DMS53 (cell line): ENCODE measurements around the gene CDC6.

Experiments used
- DNase-seq: peaks from one replicate; lab custom pipeline; 2025; lab: John Stamatoyannopoulos, UW

CDC6 gene

DNA sequence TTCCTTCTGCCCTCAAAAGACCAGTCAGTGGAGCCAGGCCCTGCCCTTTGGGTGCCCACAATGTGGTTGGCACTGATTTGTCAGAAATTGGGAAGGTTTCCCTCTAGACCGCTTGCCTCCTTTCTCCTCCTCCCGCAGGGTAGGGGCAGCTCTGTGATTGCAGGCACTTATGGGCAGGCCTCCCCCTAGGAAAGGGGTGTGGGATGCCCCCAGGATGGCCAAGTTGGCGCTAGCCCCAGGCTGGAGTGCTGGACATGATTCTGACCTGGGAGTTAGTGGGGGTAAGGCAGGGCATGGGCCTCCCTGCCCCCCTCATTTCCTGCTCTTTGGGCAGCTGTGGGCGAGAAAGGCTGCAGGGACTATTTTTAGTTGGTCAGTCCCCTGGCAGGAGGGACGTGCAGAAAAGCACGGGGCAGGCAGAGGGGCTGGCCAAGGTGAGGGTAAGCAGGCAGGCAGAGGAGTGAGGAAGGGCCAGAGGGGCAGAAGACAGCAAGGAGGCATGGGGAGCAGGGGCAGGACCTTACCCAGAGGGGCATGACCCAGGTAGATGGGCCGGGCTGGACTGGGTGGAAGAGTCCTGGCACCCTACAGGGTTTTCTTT lies 24.6 kb downstream of the CDC6 start:
- DNase-seq: no peak

DNA sequence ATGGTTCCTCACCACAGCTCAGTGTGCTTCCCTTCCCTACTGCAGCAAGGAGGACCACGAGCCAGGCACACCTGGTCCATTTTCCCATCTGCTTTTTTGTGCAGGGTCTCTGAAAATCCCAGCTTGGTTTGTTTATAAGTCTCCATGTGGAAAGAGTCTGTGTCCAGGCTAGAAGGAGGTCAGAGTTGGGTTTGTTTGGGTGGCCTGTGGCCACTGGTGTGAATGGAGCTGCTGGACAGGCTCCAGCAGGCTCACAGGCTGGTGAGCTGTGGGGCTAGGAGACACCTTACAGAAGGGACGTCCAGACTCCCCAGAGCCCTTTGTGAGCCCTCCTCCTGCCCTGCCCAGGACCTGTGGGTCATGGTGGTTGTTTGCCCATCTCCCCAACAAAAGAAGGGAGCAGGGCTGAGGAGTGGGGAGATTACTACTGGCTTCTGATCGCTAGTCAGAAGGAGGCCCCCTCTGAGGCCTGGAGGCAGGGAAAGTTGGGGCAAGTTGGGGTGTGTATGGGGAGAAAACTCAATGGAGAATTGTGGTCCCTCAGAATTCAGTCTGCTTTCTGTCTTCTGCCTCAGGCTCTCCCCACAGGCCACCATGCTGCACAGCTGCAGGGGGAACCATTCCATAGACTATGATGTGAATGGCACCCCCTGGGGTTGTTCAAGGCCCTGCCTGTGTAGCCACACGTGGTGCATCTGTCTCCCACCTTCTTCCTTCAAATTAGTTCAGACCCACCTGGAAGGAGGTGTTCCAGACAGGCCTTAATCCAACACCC lies 25.4 kb downstream of the CDC6 start:
- DNase-seq: no peak

DNA sequence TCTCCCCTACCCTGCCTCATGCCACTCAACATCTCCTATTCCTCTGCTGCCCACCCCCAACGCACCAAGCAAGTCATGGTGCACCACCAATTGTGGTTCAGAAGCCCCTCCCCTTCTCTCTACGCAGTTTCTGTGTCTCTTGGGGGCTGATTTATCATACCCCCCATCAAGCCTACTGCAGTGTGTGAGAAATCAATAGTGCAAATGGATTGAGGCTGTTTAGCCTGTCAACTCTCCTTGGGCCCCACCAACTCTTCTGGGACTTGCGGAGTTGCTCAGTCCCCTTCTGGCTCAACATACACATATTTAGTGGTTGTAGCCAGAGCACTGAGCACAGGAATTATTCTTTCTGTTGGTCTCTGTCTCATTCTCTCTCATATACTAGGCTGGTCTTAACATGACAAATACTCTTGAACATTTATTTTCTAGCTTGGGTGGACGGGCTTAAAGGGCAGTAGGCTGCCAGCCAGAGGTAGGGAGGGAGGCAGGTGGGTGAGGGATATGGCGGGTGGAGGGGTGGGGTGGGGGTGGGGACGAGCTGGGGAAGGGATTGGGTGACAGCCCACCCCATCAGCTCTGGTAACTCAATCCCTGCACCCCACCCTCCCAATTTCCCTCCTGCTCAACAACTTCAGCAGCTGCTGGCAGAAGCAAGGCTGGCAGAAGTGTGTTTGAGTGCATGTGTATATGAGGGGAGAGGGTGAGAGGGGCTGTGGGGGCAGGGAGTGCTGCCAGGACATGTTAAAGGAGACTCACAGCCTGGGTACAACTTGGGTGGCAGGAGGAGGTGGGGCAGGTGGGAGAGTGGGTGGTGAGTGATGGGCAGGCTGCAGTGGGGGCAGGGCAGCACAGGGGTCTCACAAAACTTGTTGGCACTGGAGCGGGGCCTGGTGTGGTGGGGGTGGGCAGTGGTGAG lies 26.2 kb downstream of the CDC6 start:
- DNase-seq: peak; percentile 41

DNA sequence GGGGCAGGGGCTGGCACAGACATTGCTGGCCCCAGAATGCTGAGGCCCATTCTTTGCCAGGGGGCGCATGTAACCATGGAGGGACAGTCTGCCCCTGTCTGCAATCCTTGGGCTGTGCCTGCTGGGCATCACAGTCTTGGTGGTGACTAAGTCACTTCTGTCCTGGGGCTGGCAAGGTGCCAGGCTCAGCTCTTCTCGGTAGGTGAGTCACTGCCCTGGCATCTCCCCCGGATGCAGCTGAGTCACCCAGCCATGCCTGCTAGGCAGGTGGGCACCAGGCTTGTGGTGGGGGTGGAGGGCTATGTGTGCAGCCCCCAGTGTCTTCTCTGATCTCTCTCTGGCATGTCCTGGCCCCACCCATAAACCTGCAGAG lies 26.9 kb downstream of the CDC6 start:
- DNase-seq: peak; percentile 98

DNA sequence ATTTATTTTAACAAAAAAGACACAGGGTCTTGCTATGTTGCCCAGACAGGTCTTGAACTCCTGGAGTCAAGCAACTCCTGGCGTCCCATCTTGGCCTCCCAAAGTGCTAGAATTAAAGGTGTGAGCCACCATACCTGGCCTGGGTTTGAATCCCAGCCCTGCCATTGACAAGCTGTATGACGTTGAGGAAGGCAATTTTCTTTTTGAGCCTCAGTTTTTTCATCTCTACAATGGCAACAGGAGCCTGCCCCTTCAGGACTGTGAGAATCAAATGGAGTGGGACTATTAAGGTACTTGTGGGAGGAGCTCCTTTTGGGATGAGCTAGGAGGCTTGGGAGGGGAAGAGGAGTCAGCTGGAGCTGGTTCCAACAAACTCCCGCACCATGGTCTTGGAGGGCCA lies 27.5 kb downstream of the CDC6 start:
- DNase-seq: no peak

DNA sequence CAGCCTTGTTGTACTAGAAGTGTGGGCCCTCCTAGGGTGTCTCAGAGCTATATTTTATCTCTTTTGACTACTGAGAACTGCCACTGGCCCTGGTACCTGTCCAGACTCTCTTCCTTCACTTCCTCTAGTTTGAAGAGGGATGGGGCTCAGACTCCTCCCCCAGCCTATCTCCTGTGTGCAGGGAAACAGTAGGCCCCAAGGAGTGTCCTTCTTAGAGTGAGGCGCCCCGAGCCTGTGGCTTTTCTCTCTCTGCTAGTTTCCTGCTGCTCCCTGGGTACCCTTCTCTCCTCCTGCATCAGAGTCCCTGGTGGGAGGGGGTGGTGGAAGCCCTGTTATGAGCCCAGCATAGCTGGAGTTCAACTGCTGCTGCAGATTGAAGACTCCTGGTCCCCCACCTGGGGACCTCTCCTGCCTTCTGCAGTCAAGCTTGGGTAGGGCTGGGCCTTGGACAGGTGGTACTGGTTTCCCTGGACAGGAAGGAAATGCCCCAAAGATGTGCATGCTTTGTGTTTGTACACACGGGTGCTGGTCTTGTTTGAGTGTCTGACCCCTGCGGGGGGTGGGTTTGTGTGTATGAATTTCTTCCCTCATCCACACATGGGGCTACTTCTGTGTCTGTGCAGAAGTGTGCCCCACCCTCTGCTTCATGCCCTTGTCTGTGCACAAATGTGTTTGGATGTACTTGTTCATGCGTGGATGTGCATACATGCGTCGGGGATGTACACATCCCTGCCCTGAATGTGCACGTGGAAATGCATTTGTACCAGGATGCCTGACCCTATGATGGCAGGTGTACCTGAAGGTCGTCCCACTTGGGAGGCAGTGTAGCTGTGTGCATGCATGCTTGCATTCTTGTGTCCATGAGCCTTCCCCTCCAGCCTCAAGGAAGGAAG lies 28.2 kb downstream of the CDC6 start:
- peak; percentile 58 for DNase-seq

DNA sequence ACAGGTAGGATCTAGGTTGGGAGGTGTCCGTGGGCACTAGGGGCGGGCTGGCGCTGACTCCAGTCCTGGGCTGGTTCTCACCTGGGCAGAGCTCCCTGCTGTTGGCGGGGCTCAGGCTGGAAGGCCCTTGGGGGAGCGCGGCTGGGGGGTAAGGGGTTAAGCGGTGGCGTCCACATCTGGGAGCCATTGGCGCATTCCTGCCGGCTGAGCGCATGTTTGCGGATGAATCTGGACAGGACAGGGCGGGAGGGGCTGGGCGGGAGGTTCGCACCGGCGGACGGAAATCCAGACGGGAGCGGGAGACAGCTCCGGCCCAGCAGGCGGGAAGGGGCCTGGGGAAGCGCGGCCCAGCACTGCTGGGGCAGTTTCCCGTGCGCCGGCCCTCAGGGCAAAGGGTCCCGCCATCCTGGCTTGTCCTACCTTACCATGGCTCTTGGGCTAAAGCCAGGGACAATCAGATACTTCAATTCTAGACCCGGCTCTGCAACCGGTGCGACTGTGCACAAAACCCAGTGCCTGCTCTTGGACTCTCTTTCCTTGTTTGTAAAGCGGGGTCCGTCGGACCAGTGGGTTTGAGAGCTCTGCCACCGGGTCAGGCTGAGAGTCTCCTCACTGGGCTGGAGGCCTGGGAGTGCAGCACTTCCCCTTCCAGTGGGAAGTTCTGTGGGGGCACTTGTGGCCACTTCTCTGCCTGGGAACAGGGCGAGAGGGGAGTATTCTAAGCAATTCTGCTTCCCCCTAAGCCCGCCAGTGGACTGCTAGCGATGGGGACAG lies 29.1 kb downstream of the CDC6 start:
- peak; percentile 79 for DNase-seq

DNA sequence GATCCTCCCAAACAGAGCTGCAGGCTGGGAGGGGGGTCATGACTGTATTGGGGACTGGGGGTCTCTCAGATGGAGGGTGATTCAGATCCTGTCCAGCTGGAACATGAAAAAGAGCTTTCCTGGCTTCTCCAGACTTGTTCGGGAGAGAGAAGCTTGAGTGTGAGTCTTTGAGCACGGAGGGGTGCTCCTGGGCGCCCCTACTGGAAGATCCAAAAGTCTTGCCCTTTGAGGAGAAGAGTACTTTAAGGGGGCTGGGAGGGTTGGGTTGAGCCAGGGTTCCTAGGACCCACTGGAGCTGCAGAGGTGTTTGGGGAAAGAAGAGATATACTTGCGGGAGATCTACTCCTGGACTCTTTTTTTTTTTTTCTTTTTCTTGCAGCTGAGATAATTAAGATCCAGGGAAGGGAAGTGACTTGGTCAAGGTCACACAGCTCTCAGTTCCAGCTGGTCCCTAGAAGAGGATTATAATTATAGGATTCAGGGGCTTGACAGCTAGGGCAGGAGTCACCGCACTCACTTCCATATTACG lies 29.7 kb downstream of the CDC6 start:
- peak; percentile 61 for DNase-seq

DNA sequence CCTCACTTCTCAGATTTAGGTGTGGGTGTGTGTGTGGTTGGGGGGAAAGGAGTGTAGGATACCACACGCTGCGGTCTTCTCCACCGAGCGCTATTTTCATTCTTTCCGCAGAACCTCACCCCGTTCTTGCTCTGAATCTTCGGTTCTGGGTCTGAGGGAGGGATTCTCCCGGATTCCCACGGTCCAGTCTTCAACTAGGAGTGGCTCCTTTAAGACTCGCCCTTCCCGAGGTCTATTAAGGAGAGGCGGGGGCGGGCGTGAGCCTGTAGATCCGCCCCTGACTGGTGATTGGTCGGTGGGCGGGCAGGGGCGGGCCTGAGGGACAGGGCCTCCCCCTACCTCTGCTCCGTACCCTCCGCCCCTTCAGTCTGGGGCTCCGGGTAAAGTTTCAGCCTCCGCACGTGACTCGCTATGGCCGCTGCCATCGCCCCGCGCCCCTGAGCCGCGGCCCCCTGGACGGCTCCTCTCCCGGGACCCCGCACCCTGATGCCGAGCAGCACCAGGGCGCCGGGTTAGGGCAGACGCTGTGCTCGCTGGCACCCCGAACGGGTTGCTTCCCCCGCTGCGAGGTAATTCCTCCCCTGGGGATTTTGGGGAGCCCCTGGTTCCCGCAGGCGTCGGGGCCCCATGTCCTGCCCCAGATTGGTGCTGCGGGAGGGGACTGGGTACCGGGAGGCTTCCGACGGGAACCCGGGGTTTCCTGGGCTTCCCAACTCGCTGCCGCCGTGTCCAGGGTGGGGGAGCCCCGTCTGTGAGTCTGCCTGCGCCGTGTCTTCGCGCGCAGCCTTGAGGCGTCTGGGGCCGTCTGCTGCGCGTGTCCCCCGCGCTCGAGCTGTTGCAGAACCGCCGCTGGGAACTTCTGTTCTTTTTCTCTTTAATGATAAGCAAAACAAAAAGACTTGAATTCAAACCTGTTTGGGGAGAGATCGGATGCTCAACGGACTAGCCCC lies 30.5 kb downstream of the CDC6 start:
- peak; percentile 94 for DNase-seq

DNA sequence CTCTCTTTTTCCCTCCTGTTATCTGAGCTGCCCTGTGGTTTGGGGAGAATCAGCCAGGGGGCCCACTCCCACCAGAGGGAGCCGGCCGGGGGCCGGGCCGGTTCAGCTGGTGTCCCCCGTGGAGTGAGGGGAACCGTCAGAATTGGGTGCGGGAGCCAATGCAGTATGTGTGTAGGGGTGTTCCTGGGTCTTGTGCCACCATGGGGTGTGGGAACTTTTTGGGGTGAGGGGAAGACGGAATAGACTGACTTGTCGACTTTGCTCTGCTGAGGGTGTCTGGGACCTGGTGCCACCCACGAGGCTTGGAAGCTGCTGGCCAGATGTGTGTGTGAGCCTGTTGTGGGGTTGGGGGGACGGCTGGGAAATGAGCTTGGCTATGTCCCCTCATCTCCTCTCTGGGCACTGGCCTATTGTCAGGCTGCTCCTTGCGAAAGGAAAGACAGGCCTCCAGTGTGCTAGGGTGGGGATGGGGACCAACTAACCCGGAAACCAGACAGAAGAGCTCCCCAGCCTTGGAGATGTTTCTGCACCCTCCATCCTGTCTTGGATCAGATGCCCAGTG lies 31.2 kb downstream of the CDC6 start:
- no peak for DNase-seq

DNA sequence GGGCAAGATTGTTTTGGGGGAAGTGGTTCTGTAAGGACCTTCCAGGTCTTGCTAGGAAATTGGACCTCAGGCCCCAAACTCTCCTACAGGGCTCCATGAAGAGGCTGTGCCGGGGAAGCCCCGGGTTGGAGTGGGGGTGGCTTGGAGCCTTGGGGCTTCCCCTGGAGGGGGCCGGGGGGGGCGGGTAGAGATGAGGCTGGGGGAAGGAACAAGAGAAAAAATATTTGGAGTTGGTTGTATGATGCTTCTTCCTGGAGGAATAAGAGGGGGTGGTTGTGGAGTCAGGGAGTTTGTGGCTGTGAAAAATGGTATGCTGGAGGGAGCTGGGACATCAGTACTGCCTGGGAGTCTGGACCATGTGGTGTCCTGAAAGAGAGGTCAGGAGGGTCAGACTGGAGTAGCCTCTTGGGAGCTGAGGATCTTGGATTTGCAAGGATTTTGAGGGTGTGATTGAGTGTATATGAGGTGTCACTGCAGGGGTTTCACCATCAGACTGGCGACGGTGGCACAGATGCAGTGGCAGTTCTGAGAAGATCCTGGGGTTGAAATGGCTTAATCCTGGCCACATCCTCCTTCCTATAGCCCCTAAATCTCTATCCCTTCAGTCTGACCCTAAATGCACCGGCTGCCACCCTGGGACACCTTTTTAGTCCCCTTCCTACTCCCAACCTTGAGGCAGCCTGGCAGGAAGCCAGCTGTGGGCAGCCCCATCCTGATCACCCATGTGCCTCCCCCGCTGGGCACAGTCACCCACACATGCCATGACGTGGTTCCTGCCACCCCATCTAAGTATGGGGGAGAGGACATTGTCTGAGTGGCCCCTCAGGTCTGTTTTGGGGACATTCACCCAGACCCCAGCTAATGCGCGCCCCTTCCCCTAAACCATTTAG lies 32.2 kb downstream of the CDC6 start:
- DNase-seq: no peak

DNA sequence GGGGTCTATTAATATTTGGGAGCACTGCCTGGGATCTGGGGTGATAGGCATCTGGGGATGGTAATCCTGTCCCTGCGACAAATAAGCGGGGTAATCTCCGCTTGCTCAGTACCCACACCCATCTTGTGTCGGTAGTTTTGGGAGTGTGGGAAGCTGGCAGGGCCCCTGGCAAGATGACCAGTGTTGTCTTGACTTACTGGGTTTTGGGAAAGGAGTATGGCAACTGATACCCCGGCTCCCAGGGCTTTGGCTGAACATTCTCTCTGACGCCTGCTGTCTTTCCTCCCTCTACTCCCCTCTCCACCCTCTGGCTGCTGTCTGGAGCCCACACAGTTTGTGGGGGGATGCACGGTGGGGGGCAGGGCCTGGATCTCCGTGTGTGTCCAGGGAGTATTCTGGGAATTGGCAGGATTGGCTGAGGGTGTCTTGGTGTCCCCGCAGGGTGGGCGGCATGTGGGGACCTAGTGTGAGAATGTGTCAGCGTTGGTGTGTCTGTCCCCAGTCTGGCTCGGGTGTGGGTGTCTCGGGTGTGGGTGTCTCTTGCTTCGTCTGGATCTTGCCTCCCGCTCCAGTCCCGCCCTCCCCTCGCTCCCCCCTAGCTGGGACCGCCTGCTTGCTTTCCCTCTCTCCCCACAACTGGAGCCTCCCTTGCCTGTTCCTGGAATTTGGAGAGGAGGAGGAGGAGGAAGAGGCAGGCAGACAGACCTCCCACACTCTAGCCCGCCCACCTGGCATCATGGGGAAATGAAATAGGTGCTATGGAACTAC lies 33.3 kb downstream of the CDC6 start:
- no peak for DNase-seq

DNA sequence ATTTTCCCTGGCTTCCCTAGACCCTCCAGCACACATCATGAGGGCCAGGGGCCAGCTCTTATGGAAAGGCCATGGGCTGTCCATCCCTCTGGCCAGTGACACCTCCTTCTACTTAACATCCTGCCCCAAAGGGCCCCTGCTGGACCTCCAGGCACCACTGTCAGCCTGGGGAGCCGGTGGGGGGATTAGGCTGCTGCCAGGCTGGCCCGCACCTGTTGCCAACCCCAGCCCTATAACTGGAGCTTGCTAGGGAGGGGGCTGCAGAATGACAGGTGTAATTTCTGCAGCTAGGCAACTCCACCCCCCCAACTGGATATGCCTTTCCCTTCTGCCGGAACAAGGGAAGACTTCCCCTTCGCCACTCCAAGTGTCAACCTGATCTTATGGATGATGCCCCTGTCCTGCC lies 33.8 kb downstream of the CDC6 start:
- no peak for DNase-seq

DNA sequence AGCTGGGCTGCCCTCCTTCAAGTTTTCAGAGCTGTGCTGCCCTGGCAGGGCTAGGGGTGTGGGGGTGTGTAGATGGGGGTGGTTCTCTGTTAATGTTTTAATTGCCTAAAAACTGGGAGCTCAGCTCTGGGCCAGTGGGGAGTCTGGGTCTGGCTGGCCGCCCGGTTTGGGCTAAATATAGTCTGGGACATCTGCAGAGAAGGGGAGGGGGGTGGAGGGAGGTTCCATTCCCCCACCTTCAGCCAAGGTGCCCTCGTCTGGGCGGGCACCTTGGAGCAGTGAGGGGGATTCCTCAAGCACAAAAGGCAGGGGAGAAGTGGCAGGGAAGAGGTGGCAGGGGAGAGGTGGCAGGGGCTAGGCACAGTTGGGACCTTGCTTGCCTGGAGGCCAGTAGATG lies 34.3 kb downstream of the CDC6 start:
- DNase-seq: no peak

DNA sequence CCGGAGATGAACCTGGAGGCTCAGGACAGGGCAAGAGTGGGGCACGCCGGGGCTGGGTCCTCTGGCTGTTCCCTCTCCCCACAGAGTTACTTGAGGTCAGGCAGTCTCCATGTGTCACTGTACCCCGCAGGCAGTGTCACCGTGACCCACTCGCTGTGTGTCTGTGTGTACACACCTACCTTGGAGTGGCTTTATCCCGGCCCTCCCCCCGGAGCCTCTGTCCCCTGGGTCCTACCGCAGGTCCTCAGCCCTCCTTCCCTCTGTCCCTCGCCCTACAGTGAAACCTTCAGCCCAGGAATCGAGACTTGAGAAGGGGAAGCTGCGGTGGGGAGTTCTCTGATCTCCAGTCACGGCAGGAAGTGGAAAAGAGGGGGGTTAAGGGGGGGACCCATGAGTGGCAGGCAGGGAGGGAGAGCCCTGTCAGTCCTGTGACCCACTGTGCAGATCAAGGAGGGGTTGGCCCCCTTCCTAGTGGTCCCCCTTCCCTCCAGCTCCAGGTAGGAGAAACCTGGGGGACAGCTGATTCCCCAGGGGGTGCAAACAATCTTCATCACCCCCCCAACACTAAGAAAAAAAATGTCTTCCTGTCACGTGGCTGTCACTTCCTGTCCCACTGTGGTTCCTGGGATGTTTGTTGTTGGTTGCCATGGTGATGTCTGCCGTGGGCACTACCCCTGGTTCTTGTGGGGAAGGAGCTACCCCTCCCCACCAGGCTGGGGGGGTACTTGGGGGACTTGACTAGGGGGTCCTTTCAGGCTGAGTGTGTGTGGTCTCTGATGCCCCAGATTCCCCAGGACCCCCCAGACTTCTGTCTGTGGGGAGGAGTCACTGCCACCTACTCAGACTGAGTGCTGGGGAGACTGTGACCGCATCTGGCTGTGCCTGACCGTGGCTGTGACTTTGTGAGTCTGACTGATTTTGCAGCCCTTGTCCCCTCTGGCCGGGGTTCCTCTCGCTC lies 35.0 kb downstream of the CDC6 start:
- peak; percentile 76 for DNase-seq
